ENCODE measurements around the gene HK1.

Gene HK1

DNA sequence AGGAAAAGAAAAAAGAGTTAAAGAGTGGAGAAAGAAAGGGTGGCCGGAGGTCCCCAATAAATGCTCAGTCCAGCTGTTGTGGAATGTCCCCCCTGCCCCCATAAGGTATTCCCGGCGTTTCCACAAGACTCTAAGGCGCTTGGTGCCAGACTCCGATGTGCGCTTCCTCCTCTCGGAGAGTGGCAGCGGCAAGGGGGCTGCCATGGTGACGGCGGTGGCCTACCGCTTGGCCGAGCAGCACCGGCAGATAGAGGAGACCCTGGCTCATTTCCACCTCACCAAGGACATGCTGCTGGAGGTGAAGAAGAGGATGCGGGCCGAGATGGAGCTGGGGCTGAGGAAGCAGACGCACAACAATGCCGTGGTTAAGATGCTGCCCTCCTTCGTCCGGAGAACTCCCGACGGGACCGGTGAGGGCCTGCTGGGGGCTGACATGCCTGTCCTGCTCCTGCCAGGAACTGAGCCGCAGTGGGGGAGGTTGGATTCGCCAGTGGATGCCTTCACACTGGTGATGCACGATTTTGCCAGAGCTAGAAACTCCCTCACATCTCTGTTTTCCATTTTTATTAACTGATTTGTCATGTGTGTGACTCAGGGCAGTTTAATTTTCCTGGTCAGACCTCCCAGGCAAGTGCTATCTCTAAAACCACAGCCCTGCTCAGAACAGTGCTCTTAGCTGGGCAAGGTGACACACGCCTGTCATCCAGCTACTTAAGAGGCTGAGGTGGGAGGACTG lies 104.3 kb downstream of the HK1 start:
- peak overlapping the region; percentile 42 to 82 for H3K27ac ChIP-seq
- TF ChIP-seq CTCF (IDR thresholded peaks at IDR 0.05) = no peak
- H3K4me3 ChIP-seq = no peak overlapping the region
- no peak for DNase-seq (ENCODE audit: low spot score)

DNA sequence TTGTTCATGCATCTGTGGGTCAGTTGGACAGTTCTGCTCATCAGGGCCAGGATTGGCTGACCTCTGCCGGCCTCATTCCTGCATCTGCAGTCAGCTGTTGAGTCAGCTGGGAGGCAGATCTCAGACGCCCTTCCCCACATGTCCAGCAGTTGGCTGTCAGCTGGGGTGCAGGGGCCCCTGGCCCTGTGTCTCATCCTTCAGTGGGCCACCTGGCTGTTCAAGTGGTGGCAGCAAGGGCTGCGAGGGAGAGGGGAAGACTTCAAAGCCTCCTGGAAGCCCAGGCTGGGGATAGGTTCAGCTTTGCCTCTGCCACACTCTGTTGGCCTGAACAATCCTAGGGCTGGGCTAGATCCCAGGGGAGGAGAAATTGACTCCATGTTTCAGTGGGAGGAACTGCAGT lies 105.3 kb downstream of the HK1 start:
- H3K27ac ChIP-seq = peak overlapping the region; percentile 42 to 82
- DNase-seq (ENCODE audit: low spot score) = no peak

DNA sequence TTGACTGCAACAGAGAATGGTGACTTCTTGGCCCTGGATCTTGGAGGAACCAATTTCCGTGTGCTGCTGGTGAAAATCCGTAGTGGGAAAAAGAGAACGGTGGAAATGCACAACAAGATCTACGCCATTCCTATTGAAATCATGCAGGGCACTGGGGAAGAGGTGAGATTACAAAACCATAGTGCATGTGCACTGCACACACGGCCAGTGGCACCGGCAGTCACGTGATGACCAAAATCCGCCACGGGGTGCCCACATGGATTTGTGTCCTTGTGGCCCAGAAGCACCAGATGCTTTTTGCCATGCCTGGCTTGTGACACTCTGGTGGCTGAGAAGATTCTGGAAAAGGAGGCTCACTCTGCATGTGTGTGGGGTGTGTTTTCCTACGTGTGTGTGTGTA lies 106.0 kb downstream of the HK1 start:
- peak overlapping the region in 1 of 2 donors; percentile 82 for H3K27ac ChIP-seq
- TF ChIP-seq CTCF (IDR thresholded peaks at IDR 0.05) = no peak
- DNase-seq (ENCODE audit: low spot score) = no peak

More for the DNA sequence above, 105.3 kb downstream of the HK1 start:
- H3K4me3 ChIP-seq = no peak overlapping the region
- TF ChIP-seq CTCF (IDR thresholded peaks at IDR 0.05) = no peak

DNA sequence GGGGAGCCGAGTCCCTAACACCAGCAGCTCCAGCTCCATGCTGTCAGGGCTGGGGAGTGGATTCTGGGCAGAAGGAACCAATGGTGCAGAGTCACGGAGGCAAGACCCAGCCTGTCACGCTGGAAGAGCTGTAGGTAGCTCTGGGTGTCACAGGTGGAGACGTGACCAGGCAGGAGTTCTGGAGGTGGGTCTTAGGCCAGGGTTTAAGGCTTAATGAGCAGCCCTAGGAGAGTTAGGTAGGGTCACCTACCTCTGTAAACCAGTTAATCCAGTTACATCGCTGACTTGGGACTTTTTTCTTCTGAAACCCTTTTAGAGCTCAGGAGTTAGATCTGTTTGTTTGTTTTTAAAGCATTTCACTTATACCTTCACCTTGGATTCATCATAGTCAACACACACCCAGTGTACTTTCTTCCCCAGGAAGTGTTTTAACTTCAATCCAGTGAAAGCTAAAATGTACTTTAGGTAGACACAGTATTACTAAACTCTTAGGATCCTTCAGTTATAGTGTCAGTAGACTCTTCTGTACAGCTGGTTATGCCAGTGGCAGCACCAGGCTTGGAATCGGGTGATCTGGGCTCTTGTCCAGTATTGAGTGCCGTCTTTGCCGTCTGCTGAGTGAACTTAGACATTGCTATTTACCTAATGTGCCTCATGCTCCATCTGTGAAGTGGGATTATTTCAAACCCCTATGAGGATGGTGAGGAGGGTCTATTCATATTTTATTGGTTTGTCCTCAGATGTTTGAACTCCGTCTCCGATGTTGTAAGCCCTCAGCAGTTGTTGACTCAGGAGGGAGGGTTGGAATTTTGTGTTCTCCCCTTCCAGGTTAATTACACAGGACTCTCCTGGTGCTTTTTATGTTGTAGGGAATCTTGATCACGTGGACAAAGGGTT lies 107.4 kb downstream of the HK1 start:
- H3K4me3 ChIP-seq = no peak overlapping the region
- DNase-seq (ENCODE audit: low spot score) = no peak
- no peak for TF ChIP-seq CTCF (IDR thresholded peaks at IDR 0.05)
- H3K27ac ChIP-seq = peak overlapping the region in 1 of 2 donors; percentile 17

More for the DNA sequence above, 106.0 kb downstream of the HK1 start:
- no peak overlapping the region for H3K4me3 ChIP-seq

GRCh38 chr10:69387500-69387899 lies 109.2 kb downstream of the HK1 start:
- no peak overlapping the region for H3K4me3 ChIP-seq
- no peak overlapping the region for H3K27ac ChIP-seq
- no peak for TF ChIP-seq CTCF (IDR thresholded peaks at IDR 0.05)
- DNase-seq (ENCODE audit: low spot score) = no peak

DNA sequence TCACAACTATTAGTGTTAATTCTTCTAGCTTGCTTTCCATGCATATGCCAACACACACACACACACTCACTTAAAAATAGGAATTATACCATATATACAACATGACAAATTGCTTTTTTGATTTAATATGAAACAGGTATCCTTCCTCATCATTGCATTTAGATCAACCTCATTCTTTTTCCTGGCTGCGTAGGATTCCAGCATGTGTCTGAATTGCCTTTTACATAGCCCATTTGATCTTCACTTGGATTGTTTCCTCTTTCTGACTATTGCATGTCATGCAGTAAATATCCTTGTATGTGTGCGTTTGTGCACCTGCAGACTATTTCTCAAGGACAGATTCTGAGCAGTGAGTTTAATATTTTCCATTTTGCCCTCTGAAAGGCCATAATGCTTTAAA lies 110.2 kb downstream of the HK1 start:
- TF ChIP-seq CTCF (IDR thresholded peaks at IDR 0.05) = no peak
- no peak for DNase-seq (ENCODE audit: low spot score)
- no peak overlapping the region for H3K27ac ChIP-seq
- H3K4me3 ChIP-seq = no peak overlapping the region

Measured in coronary artery (tissue), 2 donors.